HFF-Myc (cell line): ENCODE data around the gene RBM19.

ENCODE experiments used
- DNase-seq: peaks from one replicate; pipeline ENCODE4 v3.0.0-alpha.2; 2011; ENCODE audit warnings: low read depth; ENCODE audit errors: extremely low read depth
- H3K4me3 ChIP-seq: replicated peaks from 2 replicates; pipeline ENCODE4 v1.5.1; 2011; ENCODE audit warnings: low read depth, mild to moderate bottlenecking, control low read depth, low read length
- TF ChIP-seq, protein P1 (sequence below): IDR thresholded peaks from 2 replicates; pipeline ENCODE4 v1.5.1; 2012; ENCODE audit warnings: mild to moderate bottlenecking, low read depth, low read length, control low read depth; ENCODE audit errors: missing control alignments

The RBM19 gene

DNA sequence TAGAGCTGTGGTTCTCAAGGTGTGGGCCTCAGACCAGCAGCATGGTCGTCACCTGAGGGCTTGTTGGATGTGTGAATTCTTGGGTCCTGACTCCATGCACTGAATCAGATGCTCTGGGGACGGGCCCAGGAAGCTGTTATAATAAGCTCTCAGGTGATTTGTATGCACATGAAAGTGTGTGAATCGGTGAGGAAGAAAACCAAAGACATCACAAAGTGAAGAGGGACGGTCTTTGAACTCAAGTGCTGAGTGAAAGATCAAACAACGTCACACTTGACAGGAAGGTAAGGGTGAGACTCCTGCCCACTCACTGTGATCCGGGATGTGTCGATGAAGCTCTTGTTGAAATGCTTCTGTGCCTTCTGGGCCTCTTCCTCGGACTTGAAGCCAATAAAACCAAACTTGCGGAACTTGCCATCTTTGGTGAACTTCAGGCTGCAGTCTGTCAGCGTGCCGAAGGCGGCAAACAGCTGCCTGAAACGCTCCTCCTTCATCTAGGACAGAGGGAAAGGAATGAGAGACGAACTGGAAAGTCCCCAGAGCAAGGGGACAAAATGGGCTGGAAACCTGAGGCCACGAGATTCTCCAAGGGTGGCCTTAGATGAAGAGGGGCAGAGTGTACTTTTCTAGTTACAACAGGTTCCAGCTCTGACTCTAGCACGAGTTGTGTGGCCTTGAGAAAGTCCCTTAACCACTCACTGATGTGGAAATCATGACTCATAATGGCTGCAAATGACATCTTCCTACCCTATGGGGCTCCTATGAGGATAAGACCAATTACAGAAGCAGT is 4.0 kb downstream of the RBM19 start:
- no peak overlapping the region for H3K4me3 ChIP-seq
- DNase-seq, result peak; percentile 25
- TF ChIP-seq, protein P1, sequence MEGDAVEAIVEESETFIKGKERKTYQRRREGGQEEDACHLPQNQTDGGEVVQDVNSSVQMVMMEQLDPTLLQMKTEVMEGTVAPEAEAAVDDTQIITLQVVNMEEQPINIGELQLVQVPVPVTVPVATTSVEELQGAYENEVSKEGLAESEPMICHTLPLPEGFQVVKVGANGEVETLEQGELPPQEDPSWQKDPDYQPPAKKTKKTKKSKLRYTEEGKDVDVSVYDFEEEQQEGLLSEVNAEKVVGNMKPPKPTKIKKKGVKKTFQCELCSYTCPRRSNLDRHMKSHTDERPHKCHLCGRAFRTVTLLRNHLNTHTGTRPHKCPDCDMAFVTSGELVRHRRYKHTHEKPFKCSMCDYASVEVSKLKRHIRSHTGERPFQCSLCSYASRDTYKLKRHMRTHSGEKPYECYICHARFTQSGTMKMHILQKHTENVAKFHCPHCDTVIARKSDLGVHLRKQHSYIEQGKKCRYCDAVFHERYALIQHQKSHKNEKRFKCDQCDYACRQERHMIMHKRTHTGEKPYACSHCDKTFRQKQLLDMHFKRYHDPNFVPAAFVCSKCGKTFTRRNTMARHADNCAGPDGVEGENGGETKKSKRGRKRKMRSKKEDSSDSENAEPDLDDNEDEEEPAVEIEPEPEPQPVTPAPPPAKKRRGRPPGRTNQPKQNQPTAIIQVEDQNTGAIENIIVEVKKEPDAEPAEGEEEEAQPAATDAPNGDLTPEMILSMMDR, result no peak

DNA sequence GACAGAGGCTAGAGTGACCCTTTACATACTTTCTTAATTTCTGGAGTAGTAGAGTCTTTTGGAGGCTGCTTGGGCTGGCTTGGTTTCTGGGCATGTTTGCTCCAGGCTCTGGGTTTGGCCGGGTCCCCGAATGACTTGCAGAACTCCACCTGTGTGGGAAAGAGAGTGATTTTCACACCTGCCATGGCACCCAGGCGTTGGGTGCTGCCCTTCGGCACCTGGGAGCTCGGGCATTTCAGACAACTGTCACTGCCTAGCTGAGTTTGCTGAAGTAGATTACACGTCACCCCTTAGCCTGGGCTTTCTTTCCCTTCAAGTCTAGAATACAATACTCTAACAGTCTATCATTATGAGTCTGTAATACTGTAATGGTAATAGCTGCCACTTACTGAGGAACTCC is 6.1 kb downstream of the RBM19 start:
- DNase-seq, result no peak
- TF ChIP-seq, protein P1, result no peak
- no peak overlapping the region for H3K4me3 ChIP-seq

DNA sequence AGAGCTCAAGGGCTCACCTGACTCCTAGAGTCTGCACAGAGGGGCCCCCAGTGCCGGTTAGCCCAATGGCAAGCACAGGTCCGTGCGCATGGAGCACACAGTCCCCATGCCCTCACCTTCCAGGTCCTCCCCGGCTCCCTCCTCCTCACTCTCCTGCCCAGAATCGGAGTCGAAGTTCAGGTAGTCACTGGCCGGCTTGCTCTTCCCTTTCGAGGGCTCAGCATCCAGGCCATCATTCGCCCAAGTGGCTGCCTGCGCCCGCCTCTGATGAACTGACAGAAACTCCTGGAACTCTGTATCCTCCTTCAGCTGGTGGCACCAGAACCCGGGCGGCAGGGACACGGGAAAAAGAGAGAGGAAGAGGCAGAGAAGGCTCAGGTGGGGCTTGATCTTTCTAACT is 7.0 kb downstream of the RBM19 start:
- TF ChIP-seq, protein P1, result no peak
- H3K4me3 ChIP-seq, result no peak overlapping the region
- no peak for DNase-seq

DNA sequence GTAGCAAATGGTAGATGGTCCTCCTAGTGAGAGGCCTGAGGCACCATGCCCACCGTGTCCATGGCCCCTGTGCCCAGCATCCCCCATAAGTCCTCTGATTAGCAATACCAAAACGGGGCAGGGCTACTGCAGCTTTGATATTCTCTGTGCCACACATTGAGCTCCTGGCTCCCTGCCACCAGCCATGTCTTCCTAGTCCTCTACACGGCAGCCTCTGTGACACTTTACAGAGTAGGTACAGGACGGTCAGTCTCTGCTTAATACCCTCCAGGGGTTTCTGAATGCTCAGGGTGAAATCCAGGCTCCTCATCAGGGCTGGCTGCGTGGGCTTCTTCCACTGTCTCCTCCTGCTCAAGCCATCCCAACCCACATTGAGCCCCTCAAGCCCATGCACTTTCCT is 8.0 kb downstream of the RBM19 start:
- DNase-seq, result no peak
- TF ChIP-seq, protein P1, result no peak
- H3K4me3 ChIP-seq, result no peak overlapping the region

DNA sequence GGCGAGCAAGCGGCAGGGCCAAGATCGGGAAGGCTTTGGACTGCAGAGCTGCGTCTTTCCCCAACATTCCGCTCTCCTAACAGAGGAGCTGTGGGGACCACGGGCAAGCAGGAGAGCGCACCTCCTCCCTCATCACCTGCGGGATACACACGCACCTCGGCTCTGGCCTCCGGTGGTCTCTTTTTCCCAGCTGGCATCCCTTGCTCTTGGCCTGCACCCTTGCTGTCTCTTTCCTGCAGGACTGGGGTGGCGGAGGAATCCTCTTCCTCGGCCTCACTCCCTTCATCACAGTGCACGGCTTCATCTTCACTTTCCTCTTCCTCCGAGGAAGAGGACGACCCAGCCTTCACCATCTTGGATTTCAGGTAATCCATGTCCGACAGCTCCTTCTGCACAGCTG is 8.5 kb downstream of the RBM19 start:
- no peak overlapping the region for H3K4me3 ChIP-seq
- TF ChIP-seq, protein P1, result no peak
- DNase-seq, result no peak

DNA sequence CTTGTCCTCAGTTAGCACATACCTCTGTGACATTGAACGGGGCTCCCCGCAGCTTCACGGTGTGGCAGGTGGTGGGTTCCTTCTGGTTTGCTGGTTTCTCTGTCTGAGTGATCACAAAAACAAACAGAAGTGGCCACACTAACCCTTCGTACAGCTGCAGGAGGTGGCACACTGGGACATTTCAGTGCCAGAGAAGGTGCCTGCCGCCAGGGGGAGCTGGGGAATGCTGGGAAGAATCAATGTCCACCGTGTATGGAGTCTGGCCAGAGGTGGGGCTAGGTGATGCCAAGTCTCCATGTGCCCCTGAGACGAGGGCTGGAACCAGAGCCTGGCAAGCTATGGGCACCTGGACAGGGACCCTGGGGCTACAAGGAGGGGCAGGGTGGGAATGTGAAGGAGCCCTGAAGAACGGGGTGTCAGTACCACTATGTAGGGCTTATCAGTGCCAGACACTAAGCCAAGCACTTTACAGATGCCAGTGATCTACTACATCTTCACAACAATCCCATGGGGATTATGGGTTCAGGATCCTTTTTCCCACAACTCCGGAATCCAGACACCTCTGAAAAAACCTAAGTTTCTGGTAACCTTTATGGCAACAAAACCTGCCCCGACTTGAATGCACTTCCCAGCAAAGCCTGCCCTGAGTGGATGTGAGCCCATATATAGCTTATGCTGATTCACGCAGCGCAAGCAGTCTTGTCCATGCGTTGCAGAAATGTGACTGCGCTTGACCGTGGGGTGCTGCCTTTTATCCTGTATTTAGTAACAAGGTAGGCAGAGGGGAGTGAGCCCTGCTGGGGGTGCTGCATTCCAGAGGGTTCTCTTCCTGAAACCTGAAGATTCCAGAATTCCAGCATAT is 10.8 kb downstream of the RBM19 start:
- no peak for DNase-seq
- no peak overlapping the region for H3K4me3 ChIP-seq
- TF ChIP-seq, protein P1, result peak; percentile 78
